ENCODE data around the gene MAN1B1.

Gene MAN1B1

DNA sequence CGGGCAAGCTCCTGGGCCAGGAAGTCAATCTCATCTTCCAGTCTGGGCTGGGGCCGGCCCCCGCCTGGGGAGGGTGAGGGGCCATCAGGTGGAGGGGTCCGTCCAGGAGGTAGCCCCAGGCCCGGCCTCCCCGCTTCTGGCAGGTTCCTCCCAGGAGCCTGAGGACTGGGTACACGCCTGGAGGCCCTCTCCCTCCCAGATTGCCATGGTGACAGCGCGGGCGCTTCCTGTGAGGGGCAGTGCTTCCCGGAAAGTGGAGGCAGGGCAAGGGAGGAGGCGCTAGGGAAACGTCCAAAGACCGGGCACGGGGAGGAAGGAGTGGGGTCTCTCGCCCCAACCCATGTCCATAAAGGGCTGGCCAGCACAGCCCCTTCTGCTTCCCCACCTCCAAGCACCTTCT, 45.7 kb upstream of the MAN1B1 start:
- Histone ChIP-seq H3K4me3 (no peak overlapping the region), H3K27ac (peak overlapping the region in 1 of 2 donors; percentile 36)
- no peak for DNase-seq (ENCODE audit: low spot score)
- TF ChIP-seq, protein P1, sequence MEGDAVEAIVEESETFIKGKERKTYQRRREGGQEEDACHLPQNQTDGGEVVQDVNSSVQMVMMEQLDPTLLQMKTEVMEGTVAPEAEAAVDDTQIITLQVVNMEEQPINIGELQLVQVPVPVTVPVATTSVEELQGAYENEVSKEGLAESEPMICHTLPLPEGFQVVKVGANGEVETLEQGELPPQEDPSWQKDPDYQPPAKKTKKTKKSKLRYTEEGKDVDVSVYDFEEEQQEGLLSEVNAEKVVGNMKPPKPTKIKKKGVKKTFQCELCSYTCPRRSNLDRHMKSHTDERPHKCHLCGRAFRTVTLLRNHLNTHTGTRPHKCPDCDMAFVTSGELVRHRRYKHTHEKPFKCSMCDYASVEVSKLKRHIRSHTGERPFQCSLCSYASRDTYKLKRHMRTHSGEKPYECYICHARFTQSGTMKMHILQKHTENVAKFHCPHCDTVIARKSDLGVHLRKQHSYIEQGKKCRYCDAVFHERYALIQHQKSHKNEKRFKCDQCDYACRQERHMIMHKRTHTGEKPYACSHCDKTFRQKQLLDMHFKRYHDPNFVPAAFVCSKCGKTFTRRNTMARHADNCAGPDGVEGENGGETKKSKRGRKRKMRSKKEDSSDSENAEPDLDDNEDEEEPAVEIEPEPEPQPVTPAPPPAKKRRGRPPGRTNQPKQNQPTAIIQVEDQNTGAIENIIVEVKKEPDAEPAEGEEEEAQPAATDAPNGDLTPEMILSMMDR (IDR thresholded peaks at IDR 0.05) = no peak

- peak overlapping the region in 1 of 2 donors; percentile 78 for H3K27ac ChIP-seq
- DNase-seq (ENCODE audit: low spot score) = no peak
- peak overlapping the region; percentile 81 for H3K4me3 ChIP-seq
These were observed 43.7 kb upstream of the MAN1B1 start for GRCh38 chr9:137042751-137043727.

GRCh38 chr9:137044037-137044436, 42.7 kb upstream of the MAN1B1 start:
- H3K27ac ChIP-seq = peak overlapping the region; percentile 9 to 78
- H3K4me3 ChIP-seq = peak overlapping the region; percentile 81
- DNase-seq (ENCODE audit: low spot score) = no peak
- TF ChIP-seq, protein P1 (IDR thresholded peaks at IDR 0.05) = no peak

More at GRCh38 chr9:137042751-137043727, 43.7 kb upstream of the MAN1B1 start:
- TF ChIP-seq, protein P1 (IDR thresholded peaks at IDR 0.05) = no peak

GRCh38 chr9:137044502-137045177, 42.1 kb upstream of the MAN1B1 start:
- TF ChIP-seq, protein P1 (IDR thresholded peaks at IDR 0.05) = no peak
- H3K4me3 ChIP-seq = peak overlapping the region; percentile 81
- no peak for DNase-seq (ENCODE audit: low spot score)
- H3K27ac ChIP-seq = peak overlapping the region; percentile 9 to 78

DNA sequence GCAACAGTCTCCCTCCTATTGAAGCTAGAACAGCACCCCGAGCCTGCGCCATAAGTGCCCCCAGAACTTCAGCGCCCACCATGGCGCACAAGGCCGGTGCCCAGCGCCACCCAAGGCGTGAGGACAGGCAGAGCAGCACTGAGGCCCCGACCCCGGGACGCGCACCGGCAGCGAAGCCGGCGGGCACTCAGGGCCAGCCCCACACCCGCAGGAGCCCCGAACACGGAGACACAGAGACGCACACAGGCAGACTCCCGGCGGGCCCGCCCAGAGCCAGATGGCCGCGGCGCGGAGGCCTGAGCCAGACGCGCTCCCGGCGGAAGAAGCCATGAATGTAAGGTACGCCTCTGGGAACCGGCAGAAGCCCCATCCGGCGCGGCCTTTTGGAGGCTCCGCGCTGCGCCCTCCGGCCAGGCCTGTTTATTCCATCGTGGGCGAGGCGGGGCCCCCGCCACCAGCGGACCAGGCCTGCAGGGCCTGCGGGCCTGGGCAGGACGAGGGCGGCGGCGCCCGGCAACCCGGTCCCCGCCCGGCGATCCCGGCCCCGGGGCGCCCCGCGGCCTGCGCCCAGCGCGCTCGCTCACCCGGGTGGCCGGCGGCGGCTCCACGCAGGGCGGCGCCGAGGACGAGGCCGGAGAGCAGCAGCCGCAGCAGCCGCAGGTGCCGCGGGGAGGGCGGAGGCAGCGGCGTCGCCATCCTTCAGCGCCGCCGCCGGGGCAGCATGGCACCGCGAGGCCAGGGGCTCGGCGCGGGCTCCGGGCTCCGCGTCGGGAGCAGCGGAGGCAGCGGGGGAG, 41.3 kb upstream of the MAN1B1 start:
- DNase-seq (ENCODE audit: low spot score) = no peak
- TF ChIP-seq, protein P1 (IDR thresholded peaks at IDR 0.05) = no peak
- Histone ChIP-seq H3K27ac (peak overlapping the region in 1 of 2 donors; percentile 78), H3K4me3 (peak overlapping the region; percentile 81)

GRCh38 chr9:137046088-137046787, 40.5 kb upstream of the MAN1B1 start, which contains the start of gene NPDC1:
Gene NPDC1, minus strand, starts transcription at chr9:137046177. Its CDS starts 188 bp downstream, at chr9:137045989.
- TF ChIP-seq, protein P1 (IDR thresholded peaks at IDR 0.05) = peak; percentile 79
- no peak for DNase-seq (ENCODE audit: low spot score)
- Histone ChIP-seq H3K27ac (peak within 1 kb of the TSS in 1 of 2 donors; percentile 78), H3K4me3 (peak within 1 kb of the TSS; percentile 81)
